Astrocyte of the spinal cord (primary cell): Measurements from ENCODE around the gene CCNB1IP1.
"Not testable (repeated sequence)": the region's sequence is repeated elsewhere in the genome, so short reads cannot be mapped to it uniquely, and the experiment has no call there.

ENCODE experiments used
- DNase-seq: peaks from one replicate; pipeline ENCODE4 v3.0.0; 2011; ENCODE audit warnings: low read depth, low spot score
- H3K4me3 ChIP-seq: 2 replicates; pipeline ENCODE4 v1.5.1; 2011; ENCODE audit warnings: low read depth, mild to moderate bottlenecking, low read length, moderate library complexity
- in situ Hi-C: cut with HindIII; loops from 2 replicates; pipeline ENCODE4 v1.10.0; 2017; ENCODE audit warnings: low sequenced_read_pairs
- TF ChIP-seq, protein P1 (sequence below): IDR thresholded peaks from 2 replicates; pipeline ENCODE4 v1.5.1; 2012; ENCODE audit warnings: low read depth, mild to moderate bottlenecking, low read length, inconsistent platforms

The CCNB1IP1 gene

DNA sequence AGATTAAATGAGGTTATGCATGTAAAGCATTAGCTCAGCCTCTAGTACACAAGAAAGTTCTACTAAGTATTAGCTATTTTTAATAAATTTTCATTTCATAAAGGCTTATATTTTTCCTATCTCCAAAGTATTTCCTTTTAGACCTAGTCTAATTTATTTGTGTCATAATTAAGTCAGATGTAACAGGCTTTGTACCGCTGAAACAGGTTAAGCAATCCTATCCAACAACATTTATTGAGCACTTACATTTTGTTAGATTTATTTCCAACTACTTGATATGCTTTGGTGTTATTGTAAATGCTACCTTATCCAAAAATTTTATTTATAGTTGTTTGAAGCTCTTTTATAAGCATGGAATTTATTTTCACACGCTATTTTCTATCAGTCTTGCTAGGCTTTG lies 8.6 kb upstream of the CCNB1IP1 start:
- H3K4me3 ChIP-seq = peak overlapping the region; percentile 63
- TF ChIP-seq, protein P1, sequence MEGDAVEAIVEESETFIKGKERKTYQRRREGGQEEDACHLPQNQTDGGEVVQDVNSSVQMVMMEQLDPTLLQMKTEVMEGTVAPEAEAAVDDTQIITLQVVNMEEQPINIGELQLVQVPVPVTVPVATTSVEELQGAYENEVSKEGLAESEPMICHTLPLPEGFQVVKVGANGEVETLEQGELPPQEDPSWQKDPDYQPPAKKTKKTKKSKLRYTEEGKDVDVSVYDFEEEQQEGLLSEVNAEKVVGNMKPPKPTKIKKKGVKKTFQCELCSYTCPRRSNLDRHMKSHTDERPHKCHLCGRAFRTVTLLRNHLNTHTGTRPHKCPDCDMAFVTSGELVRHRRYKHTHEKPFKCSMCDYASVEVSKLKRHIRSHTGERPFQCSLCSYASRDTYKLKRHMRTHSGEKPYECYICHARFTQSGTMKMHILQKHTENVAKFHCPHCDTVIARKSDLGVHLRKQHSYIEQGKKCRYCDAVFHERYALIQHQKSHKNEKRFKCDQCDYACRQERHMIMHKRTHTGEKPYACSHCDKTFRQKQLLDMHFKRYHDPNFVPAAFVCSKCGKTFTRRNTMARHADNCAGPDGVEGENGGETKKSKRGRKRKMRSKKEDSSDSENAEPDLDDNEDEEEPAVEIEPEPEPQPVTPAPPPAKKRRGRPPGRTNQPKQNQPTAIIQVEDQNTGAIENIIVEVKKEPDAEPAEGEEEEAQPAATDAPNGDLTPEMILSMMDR = no peak
- in situ Hi-C loops = no loop called here

DNA sequence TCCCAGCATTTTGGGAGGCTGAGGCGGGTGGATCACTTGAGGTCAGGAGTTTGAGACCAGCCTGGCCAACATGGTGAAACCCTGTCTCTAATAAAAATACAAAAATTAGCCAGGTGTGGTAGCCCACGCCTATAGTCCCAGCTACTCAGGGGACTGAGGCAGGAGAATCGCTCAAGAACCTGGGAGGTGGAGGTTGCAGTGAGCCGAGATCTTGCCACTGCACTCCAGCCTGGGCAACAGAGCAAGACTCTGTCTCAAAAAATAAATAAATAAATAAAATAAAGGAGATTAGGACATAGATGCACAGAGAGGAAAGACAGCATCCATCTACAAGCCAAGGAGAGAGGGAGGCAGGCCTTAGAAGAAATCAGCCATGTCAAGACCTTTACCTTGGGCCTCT lies 8.0 kb upstream of the CCNB1IP1 start:
- in situ Hi-C loops, DNase-seq, H3K4me3 ChIP-seq: not testable (repeated sequence)

More for the DNA sequence above, 8.6 kb upstream of the CCNB1IP1 start:
- DNase-seq = no peak

DNA sequence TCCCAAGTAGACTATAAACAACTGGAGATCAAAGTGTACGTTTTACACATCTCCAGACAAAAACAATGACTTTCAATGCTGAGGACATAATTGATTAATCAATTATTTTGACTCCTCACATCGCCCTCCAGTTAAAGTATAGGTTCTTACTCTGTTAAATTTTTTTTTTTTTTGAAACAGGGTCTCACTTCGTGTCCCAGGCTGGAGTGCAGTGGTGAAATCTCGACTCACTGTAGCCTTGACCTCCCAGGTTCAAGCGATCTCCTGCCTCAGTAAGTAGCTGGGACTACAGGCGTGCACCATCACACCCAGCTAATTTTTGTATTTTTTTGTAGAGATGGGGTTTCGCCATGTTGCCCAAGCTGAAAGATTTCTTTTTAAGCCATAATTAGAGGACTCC lies 938 bp upstream of the CCNB1IP1 start:
- in situ Hi-C loops = no loop called here
- no peak overlapping the region for H3K4me3 ChIP-seq
- TF ChIP-seq, protein P1 = no peak
- DNase-seq = no peak

DNA sequence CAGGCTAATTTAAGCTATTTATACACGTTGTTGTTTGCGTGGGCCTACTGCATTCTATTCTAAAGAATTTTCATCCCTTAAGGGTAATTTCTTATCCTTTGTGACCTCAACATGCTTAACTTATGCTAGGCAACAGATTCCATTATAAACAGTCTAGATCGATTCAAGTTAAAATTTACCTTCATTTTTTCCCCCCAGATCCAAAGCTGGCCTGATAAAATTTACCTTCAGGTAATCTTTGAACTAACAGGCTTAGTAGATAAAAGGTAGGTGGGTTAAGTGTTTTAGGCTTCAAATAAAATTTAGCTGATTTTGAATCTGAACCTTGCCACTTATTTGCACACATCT lies 389 bp upstream of the CCNB1IP1 start:
- H3K4me3 ChIP-seq = peak overlapping the region; percentile 64
- TF ChIP-seq, protein P1 = no peak
- in situ Hi-C loops = no loop called here
- no peak for DNase-seq

DNA sequence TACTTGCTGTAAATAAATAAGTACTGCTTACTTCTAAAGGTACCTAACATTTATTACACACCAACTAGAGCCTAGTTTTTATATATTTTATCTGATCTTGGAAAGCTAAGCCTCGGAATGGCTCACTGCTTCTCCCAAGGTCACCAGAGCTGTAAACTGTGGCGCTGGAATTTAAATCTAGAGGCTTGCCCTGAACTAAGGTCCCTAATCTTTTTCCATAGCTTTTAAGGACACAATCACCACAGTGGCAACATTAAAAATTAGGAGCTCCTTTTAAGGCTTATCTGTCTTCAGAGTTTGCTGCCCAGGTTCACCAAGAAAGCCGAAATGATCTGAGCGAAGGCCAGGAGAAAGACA lies 670 bp downstream of the CCNB1IP1 start:
- DNase-seq = no peak
- peak overlapping the region; percentile 64 for H3K4me3 ChIP-seq
- TF ChIP-seq, protein P1 = no peak
- in situ Hi-C loops = no loop called here

DNA sequence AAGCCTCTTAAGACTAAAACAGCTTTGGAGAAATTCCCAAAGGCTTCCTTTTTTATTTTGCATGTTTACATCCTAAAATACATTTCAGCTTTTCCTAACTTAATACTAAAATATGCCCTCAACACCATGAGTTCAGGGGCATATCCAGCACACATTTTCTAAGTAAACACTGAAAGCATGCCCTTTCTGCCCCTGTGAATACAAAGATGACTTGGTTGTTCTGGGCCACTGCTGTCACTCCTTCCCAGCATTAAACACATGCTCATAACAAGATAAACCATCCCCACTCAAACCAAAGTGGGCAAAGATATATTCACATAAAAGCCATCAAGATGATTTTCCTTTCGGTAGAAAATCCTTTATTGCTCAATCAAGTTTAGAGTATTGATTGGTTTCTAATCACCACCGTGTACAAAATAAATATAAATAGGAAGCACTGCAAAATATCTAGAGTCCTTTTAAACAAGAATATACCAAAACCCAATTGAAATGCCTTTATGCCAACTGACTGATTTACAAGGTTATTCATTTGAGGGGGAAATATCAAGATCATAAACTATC lies 1.9 kb downstream of the CCNB1IP1 start:
- in situ Hi-C loops = no loop called here
- no peak for DNase-seq
- TF ChIP-seq, protein P1 = no peak
- H3K4me3 ChIP-seq = no peak overlapping the region

DNA sequence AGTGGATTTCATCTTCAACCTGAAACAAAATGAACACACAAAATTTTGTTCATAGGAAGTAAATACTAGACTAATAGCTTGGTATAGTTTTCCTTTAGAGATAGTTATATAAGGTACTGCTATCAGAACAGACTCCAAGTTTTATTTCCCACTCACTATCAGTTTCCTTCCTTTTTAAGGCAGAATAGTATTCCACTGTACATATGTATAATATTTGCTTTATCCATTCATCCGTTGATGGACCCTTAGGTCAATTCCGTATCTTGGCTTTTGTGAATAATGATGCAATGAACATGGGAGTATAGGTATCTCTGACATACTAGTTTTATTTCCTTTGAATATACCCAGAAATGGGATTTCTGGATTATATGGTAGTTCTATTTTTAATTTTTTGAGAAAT lies 3.7 kb downstream of the CCNB1IP1 start:
- TF ChIP-seq, protein P1 = no peak
- DNase-seq = no peak
- no peak overlapping the region for H3K4me3 ChIP-seq
- in situ Hi-C loops = no loop called here
